ENCODE measurements around the gene BEAN1.

Gene BEAN1

DNA sequence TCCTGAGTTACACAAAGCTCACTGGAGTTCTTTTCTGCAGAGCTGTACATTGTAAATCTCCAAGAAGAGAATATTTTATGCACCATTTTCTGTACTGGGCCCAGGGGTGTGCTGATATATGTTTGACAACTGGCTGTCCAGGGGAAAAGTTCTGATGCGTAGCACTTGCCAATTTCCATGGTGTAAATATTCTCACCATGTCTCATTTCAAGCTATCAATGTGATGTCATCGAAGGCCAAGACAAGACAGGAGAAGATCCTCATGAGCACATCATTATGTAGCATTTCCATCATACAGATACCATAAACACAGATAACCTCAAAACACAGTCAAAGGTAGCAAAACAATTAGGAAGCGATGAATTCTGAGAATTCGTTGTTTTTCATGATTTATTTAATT, 41.7 kb upstream of the BEAN1 start:
- no peaks in the 10 kb centered on the region for H3K27me3 ChIP-seq (ENCODE audit: insufficient read depth, poor library complexity, severe bottlenecking)
- TF ChIP-seq GABPA (IDR thresholded peaks at IDR 0.05; ENCODE audit: low read depth): no peak
- TF ChIP-seq, protein P1, sequence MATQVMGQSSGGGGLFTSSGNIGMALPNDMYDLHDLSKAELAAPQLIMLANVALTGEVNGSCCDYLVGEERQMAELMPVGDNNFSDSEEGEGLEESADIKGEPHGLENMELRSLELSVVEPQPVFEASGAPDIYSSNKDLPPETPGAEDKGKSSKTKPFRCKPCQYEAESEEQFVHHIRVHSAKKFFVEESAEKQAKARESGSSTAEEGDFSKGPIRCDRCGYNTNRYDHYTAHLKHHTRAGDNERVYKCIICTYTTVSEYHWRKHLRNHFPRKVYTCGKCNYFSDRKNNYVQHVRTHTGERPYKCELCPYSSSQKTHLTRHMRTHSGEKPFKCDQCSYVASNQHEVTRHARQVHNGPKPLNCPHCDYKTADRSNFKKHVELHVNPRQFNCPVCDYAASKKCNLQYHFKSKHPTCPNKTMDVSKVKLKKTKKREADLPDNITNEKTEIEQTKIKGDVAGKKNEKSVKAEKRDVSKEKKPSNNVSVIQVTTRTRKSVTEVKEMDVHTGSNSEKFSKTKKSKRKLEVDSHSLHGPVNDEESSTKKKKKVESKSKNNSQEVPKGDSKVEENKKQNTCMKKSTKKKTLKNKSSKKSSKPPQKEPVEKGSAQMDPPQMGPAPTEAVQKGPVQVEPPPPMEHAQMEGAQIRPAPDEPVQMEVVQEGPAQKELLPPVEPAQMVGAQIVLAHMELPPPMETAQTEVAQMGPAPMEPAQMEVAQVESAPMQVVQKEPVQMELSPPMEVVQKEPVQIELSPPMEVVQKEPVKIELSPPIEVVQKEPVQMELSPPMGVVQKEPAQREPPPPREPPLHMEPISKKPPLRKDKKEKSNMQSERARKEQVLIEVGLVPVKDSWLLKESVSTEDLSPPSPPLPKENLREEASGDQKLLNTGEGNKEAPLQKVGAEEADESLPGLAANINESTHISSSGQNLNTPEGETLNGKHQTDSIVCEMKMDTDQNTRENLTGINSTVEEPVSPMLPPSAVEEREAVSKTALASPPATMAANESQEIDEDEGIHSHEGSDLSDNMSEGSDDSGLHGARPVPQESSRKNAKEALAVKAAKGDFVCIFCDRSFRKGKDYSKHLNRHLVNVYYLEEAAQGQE (IDR thresholded peaks at IDR 0.05; ENCODE audit: insufficient replicate concordance, low read depth): no peak
- no peak for TF ChIP-seq POLR2AphosphoS5 (IDR thresholded peaks at IDR 0.05; ENCODE audit: low read depth)
- TF ChIP-seq SPI1 (IDR thresholded peaks at IDR 0.05; ENCODE audit: borderline replicate concordance, low read depth): no peak
- TF ChIP-seq, protein P2, sequence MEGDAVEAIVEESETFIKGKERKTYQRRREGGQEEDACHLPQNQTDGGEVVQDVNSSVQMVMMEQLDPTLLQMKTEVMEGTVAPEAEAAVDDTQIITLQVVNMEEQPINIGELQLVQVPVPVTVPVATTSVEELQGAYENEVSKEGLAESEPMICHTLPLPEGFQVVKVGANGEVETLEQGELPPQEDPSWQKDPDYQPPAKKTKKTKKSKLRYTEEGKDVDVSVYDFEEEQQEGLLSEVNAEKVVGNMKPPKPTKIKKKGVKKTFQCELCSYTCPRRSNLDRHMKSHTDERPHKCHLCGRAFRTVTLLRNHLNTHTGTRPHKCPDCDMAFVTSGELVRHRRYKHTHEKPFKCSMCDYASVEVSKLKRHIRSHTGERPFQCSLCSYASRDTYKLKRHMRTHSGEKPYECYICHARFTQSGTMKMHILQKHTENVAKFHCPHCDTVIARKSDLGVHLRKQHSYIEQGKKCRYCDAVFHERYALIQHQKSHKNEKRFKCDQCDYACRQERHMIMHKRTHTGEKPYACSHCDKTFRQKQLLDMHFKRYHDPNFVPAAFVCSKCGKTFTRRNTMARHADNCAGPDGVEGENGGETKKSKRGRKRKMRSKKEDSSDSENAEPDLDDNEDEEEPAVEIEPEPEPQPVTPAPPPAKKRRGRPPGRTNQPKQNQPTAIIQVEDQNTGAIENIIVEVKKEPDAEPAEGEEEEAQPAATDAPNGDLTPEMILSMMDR (IDR thresholded peaks at IDR 0.05; ENCODE audit: insufficient read depth, low read length): no peak
- no peak overlapping the region for H3K4me3 ChIP-seq (replicated peaks; ENCODE audit: insufficient read depth, low read length)
- no peak for DNase-seq (ENCODE audit: low read depth in 1 of 2, low spot score in 1 of 2)
- H3K27ac ChIP-seq (replicated peaks): no peak overlapping the region

- H3K27ac ChIP-seq (replicated peaks): no peak overlapping the region
- TF ChIP-seq GABPA (IDR thresholded peaks at IDR 0.05; ENCODE audit: low read depth): no peak
- TF ChIP-seq SPI1 (IDR thresholded peaks at IDR 0.05; ENCODE audit: borderline replicate concordance, low read depth): no peak
- no peak for TF ChIP-seq POLR2AphosphoS5 (IDR thresholded peaks at IDR 0.05; ENCODE audit: low read depth)
- TF ChIP-seq, protein P1 (IDR thresholded peaks at IDR 0.05; ENCODE audit: insufficient replicate concordance, low read depth): no peak
- TF ChIP-seq, protein P2 (IDR thresholded peaks at IDR 0.05; ENCODE audit: insufficient read depth, low read length): no peak
- DNase-seq (ENCODE audit: low read depth in 1 of 2, low spot score in 1 of 2): no peak
- no peak overlapping the region for H3K4me3 ChIP-seq (replicated peaks; ENCODE audit: insufficient read depth, low read length)
- H3K27me3 ChIP-seq (ENCODE audit: insufficient read depth, poor library complexity, severe bottlenecking): no peaks in the 10 kb centered on the region
Measured at GRCh38 chr16:66386629-66387622, 40.2 kb upstream of the BEAN1 start.

GRCh38 chr16:66387817-66388332, 39.2 kb upstream of the BEAN1 start:
- H3K27ac ChIP-seq (replicated peaks): no peak overlapping the region
- DNase-seq (ENCODE audit: low read depth in 1 of 2, low spot score in 1 of 2): no peak
- H3K27me3 ChIP-seq (ENCODE audit: insufficient read depth, poor library complexity, severe bottlenecking): no peaks in the 10 kb centered on the region
- TF ChIP-seq GABPA (IDR thresholded peaks at IDR 0.05; ENCODE audit: low read depth): no peak
- TF ChIP-seq POLR2AphosphoS5 (IDR thresholded peaks at IDR 0.05; ENCODE audit: low read depth): no peak
- TF ChIP-seq, protein P2 (IDR thresholded peaks at IDR 0.05; ENCODE audit: insufficient read depth, low read length): no peak
- TF ChIP-seq SPI1 (IDR thresholded peaks at IDR 0.05; ENCODE audit: borderline replicate concordance, low read depth): no peak
- TF ChIP-seq, protein P1 (IDR thresholded peaks at IDR 0.05; ENCODE audit: insufficient replicate concordance, low read depth): no peak
- H3K4me3 ChIP-seq (replicated peaks; ENCODE audit: insufficient read depth, low read length): no peak overlapping the region

All from HL-60 (cell line).